OCI-LY7 (cell line): ENCODE results near the gene CISD2. TPM values are rescaled to one million over a fixed set of nuclear protein-coding genes. Genes with fewer than 3 reads are reported as not detected.

Experiments used
- BruUV-seq: library from RNA; stranded (reverse); fragments of 400-500 nt; replicated peaks from 2 replicates; lab custom pipeline; 2021; lab: Mats Ljungman, UMichigan
- CTCF ChIA-PET: fragments of 300-600 bp; sonication (Branson Sonifier 250); formaldehyde crosslinking; loops from one replicate; lab custom pipeline; 2022; ENCODE audit warnings: antibody characterized with exemption; ENCODE audit not compliant: unreplicated experiment; lab: Charles Lee
- POLR2A ChIA-PET: fragments of 300-600 bp; sonication (Branson Sonifier 250); formaldehyde crosslinking; loops from one replicate; lab custom pipeline; 2022; ENCODE audit warnings: antibody characterized with exemption; lab: Charles Lee
- DNase-seq: peaks from one replicate; pipeline ENCODE4 v3.0.0-alpha.2; 2015; ENCODE audit warnings: low spot score
- H2AFZ ChIP-seq: fragments of 200-600 bp; sonication (generic), shearing (Covaris generic); 2 replicates; pipeline ENCODE4 v1.6.1; 2014; ENCODE audit warnings: mild to moderate bottlenecking, antibody characterized with exemption, low read length, moderate library complexity
- H3K27ac ChIP-seq: fragments of 200-600 bp; sonication (generic); 2 replicates; pipeline ENCODE4 v1.5.1; 2014; ENCODE audit warnings: mixed run types, low read depth, mild to moderate bottlenecking, moderate library complexity, low read length, inconsistent platforms; ENCODE audit not compliant: poor library complexity, severe bottlenecking
- H3K36me3 ChIP-seq: fragments of 200-600 bp; sonication (generic); 2 replicates; pipeline ENCODE4 v1.6.1; 2014; ENCODE audit warnings: mild to moderate bottlenecking, antibody characterized with exemption, low read length, moderate library complexity, mixed read lengths; ENCODE audit not compliant: insufficient read depth
- H3K4me1 ChIP-seq: fragments of 200-600 bp; sonication (generic); 2 replicates; pipeline ENCODE4 v1.5.1; 2014; ENCODE audit warnings: mild to moderate bottlenecking, low read length; ENCODE audit not compliant: insufficient read depth, poor library complexity, severe bottlenecking
- H3K4me2 ChIP-seq: fragments of 200-600 bp; sonication (generic); 2 replicates; pipeline ENCODE4 v1.6.1; 2014; ENCODE audit warnings: mild to moderate bottlenecking, low read length
- H3K4me3 ChIP-seq: fragments of 200-600 bp; sonication (generic); 2 replicates; pipeline ENCODE4 v1.5.1; 2014; ENCODE audit warnings: mild to moderate bottlenecking, low read depth, low read length; ENCODE audit not compliant: poor library complexity, severe bottlenecking
- H3K79me2 ChIP-seq: fragments of 200-600 bp; sonication (generic); 2 replicates; pipeline ENCODE4 v1.6.1; 2016; ENCODE audit warnings: low read depth, mild to moderate bottlenecking, low read length, moderate library complexity, mixed read lengths; ENCODE audit not compliant: insufficient read depth
- H3K9me2 ChIP-seq: fragments of 200-600 bp; sonication (generic); 2 replicates; pipeline ENCODE4 v1.6.1; 2016; ENCODE audit warnings: mild to moderate bottlenecking, low read length, mixed read lengths; ENCODE audit not compliant: insufficient read depth
- H3K9me3 ChIP-seq: fragments of 200-600 bp; sonication (generic); 2 replicates; pipeline ENCODE4 v1.6.1; 2014; ENCODE audit warnings: mild to moderate bottlenecking, mixed run types, low read length, mixed read lengths
- H4K20me1 ChIP-seq: fragments of 200-600 bp; sonication (generic); 2 replicates; pipeline ENCODE4 v1.6.1; 2014; ENCODE audit warnings: mild to moderate bottlenecking, antibody characterized with exemption, low read length, moderate library complexity, mixed read lengths; ENCODE audit not compliant: insufficient read depth
- CTCF ChIP-seq: fragments of 200-600 bp; sonication (generic); conservative IDR thresholded peaks from 2 replicates; pipeline ENCODE4 v1.5.1; 2014; ENCODE audit warnings: mild to moderate bottlenecking, antibody characterized with exemption, low read length, moderate library complexity, mixed read lengths
- EZH2phosphoT487 ChIP-seq: fragments of 200-600 bp; sonication (generic); IDR thresholded peaks from 2 replicates; pipeline ENCODE4 v1.6.1; 2018; ENCODE audit warnings: low read depth, borderline replicate concordance, mild to moderate bottlenecking, mixed run types, antibody characterized with exemption, low read length, moderate library complexity, mixed read lengths
- intact Hi-C: fragments of 100-400 bp; cut with micrococcal nuclease; formaldehyde crosslinking; loops from one replicate; pipeline ENCODE4 v1.10.0; 2022; ENCODE audit not compliant: unreplicated experiment
- total RNA-seq, 2 experiments: library from RNA; depleted of rRNA in 1 of 2; stranded (reverse); fragments of >200 nt in 1 of 2; shearing (Covaris generic) in 1 of 2; gene quantifications; 2 replicates each; pipeline ENCODE4 v1.2.3, GENCODE V29; 2014 to 2022

CISD2 gene
- total RNA-seq, 2 experiments from 2014 or later, result 34.6 to 37.6 TPM

DNA sequence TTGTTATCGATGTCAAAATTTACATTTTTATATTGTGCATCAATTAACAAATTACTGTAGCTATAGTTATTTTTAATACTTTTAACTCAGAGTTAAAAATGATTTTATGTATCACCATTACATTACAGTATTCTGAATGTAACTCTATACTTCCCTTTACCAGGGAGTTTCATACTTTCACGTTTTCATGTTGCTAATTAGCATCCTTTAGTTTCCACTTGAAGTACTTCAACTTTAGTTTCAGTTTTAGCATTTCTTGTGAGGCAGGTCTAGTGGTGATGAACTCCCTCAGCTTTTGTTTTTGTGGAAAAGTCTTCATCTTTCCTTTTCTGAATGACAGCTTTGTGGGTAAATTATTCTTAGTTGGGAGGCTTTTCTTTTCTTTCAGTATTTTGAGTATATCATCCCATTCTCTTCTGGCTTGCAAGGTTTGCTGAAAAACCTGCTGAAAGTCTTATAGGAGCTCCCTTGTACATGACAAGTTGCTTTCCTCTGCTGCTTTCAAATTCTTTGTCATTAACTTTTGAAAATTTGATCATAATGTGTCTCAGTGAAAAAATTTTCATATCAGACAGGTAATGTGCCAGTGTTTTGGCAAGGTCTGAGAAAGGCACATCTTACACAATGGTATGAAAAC is 9.8 kb upstream of the CISD2 start:
- H3K36me3 ChIP-seq, result peaks cover 59% of the 10 kb centered on the region
- H3K27ac ChIP-seq, result no peak overlapping the region
- ChIA-PET CTCF (no interaction called here), POLR2A (interaction anchor here (0.6 to 0.8 kb wide), 3 partner anchors 9 to 20 kb away, joined by 4 read pairs; no protein-coding TSS in a partner anchor)
- no TSS peak for BruUV-seq
- peaks cover 6% of the 10 kb centered on the region for H3K4me1 ChIP-seq
- no peaks in the 10 kb centered on the region for H3K9me2 ChIP-seq
- H3K9me3 ChIP-seq, result peaks cover 39% of the 10 kb centered on the region; the same call in 1 of the 2 replicates
- DNase-seq, result no peak
- H2AFZ ChIP-seq, result no peak overlapping the region
- H3K79me2 ChIP-seq, result peaks cover 70% of the 10 kb centered on the region
- no peaks in the 10 kb centered on the region for H4K20me1 ChIP-seq
- no peak overlapping the region for H3K4me3 ChIP-seq
- no peak overlapping the region for H3K4me2 ChIP-seq
- intact Hi-C loops, result no loop called here
- no peak for TF ChIP-seq EZH2phosphoT487
- TF ChIP-seq CTCF, result no peak

DNA sequence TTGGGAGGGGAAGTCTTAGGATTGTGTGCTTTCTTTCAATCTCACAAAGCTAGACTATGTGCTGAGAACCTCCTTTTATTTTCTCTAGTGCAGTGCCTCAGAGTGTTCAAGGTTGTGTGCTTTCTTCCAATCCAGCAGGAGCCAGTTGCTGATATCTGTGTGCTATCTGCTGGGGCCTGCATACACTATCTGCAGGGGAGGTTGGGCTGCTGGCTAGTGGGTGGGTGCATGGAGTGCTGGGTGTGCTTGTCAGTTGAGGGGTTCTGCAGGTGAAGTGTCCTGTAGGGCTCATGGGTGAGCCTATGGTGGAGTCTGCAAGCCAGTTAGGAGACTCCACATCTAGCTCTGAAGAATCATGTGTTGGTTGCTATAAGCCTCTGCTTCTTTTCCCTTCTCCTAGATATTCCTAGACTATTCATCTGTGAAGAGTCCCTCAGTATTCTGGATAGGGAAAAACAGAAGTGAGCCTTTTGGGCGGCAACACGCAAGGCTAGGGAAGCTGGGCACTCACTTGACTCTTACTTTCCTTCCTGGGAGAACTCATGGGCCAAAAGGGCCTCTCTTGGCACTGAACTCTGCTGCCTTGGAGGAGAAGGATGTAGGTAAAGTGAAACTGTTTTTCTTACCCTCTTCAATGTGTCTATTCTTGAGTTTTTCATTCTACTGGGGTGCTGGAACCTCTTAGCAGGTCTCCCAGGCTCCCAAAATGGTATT is 8.0 kb upstream of the CISD2 start:
- Histone ChIP-seq H3K27ac (no peak overlapping the region), H3K4me3 (no peak overlapping the region), H3K79me2 (peaks cover 76% of the 10 kb centered on the region), H3K4me1 (peaks cover 9% of the 10 kb centered on the region), H3K4me2 (no peak overlapping the region), H4K20me1 (no peaks in the 10 kb centered on the region), H3K36me3 (peaks cover 74% of the 10 kb centered on the region), H3K9me2 (no peaks in the 10 kb centered on the region), H2AFZ (no peak overlapping the region), H3K9me3 (peaks cover 43% of the 10 kb centered on the region; the same call in 1 of the 2 replicates)
- ChIA-PET CTCF (no interaction called here), POLR2A (interaction anchor here (0.6 to 1.1 kb wide), 2 partner anchors 8 to 114 kb away, joined by 3 read pairs; no protein-coding TSS in a partner anchor)
- BruUV-seq, result no TSS peak
- TF ChIP-seq CTCF (no peak), EZH2phosphoT487 (no peak)
- no peak for DNase-seq
- intact Hi-C loops, result no loop called here
